WTC11 (cell line): ENCODE data around the gene RAD50. TPM values are rescaled to one million over a fixed set of nuclear protein-coding genes. Genes with fewer than 3 reads are reported as not detected.

Source experiments
- ATAC-seq: fragments of 200-7000 bp; cut with Tn5 transposase; 2 replicates; pipeline ENCODE4 v1.10.0; 2021; ENCODE audit warnings: mild to moderate bottlenecking, moderate library complexity
- CTCF ChIA-PET: fragments of 300-600 bp; sonication (Branson Sonifier 250); formaldehyde crosslinking; loops from one replicate; lab custom pipeline; 2021; ENCODE audit warnings: antibody characterized with exemption; lab: Charles Lee
- POLR2A ChIA-PET: fragments of 350-600 bp; sonication (Branson Sonifier 250); formaldehyde crosslinking; loops from one replicate; lab custom pipeline; 2021; ENCODE audit warnings: antibody characterized with exemption; lab: Charles Lee
- DNase-seq: peaks from one replicate; pipeline ENCODE4 v3.0.0; 2021; ENCODE audit warnings: low spot score
- H3K27ac Mint-ChIP-seq: 2 replicates; pipeline ENCODE4 v1.8.0; 2021; ENCODE audit warnings: mixed read lengths
- H3K27me3 Mint-ChIP-seq: 2 replicates; pipeline ENCODE4 v1.8.0; 2021; ENCODE audit warnings: low read depth, mild to moderate bottlenecking, moderate library complexity, mixed read lengths
- H3K36me3 Mint-ChIP-seq: 2 replicates; pipeline ENCODE4 v1.8.0; 2021; ENCODE audit warnings: mixed read lengths
- H3K4me1 Mint-ChIP-seq: 2 replicates; pipeline ENCODE4 v1.8.0; 2022; ENCODE audit warnings: mixed read lengths
- H3K4me3 Mint-ChIP-seq: 2 replicates; pipeline ENCODE4 v1.8.0; 2021; ENCODE audit warnings: mild to moderate bottlenecking, moderate library complexity, mixed read lengths
- H3K9me3 Mint-ChIP-seq: 2 replicates; pipeline ENCODE4 v1.8.0; 2021; ENCODE audit warnings: mixed read lengths
- CREB1 ChIP-seq: sonication (generic); formaldehyde crosslinking; IDR thresholded peaks from 2 replicates; pipeline ENCODE4 v1.8.0; 2023; ENCODE audit warnings: mild to moderate bottlenecking, missing genetic modification reagents
- ELF4 ChIP-seq: sonication (generic); formaldehyde crosslinking; IDR thresholded peaks from 2 replicates; pipeline ENCODE4 v1.8.1; 2022; ENCODE audit warnings: low read depth, mild to moderate bottlenecking, moderate library complexity, missing genetic modification reagents
- EMX1 ChIP-seq: fragments of 250-450 bp; sonication (Bioruptor Pico); IDR thresholded peaks from 2 replicates; pipeline ENCODE4 v1.8.0; 2021; ENCODE audit warnings: mild to moderate bottlenecking
- FOXK1 ChIP-seq: sonication (generic); formaldehyde crosslinking; IDR thresholded peaks from 2 replicates; pipeline ENCODE4 v1.8.0; 2022; ENCODE audit warnings: mild to moderate bottlenecking, moderate library complexity, missing genetic modification reagents
- FOXP1 ChIP-seq: sonication (generic); formaldehyde crosslinking; IDR thresholded peaks from 2 replicates; pipeline ENCODE4 v1.8.0; 2022; ENCODE audit warnings: missing genetic modification reagents, mild to moderate bottlenecking, moderate library complexity, borderline replicate concordance
- GABPB1 ChIP-seq: sonication (generic); formaldehyde crosslinking; IDR thresholded peaks from 2 replicates; pipeline ENCODE4 v1.8.1; 2023; ENCODE audit warnings: mild to moderate bottlenecking, missing genetic modification reagents
- GTF2I ChIP-seq: fragments of 250-450 bp; sonication (Bioruptor Pico); conservative IDR thresholded peaks from 2 replicates; pipeline ENCODE4 v1.4.0; 2021; ENCODE audit warnings: mild to moderate bottlenecking
- HMGA2 ChIP-seq: fragments of 250-450 bp; sonication (Bioruptor Pico); IDR thresholded peaks from 2 replicates; pipeline ENCODE4 v1.4.0; 2021; ENCODE audit warnings: mild to moderate bottlenecking, moderate library complexity
- KAT7 ChIP-seq: sonication (generic); formaldehyde crosslinking; IDR thresholded peaks from 2 replicates; pipeline ENCODE4 v1.8.1; 2023; ENCODE audit warnings: missing genetic modification reagents, mild to moderate bottlenecking, borderline replicate concordance
- NR2C2 ChIP-seq: sonication (generic); formaldehyde crosslinking; IDR thresholded peaks from 2 replicates; pipeline ENCODE4 v1.8.0; 2022; ENCODE audit warnings: mild to moderate bottlenecking, missing genetic modification reagents
- ZNF121 ChIP-seq: sonication (generic); formaldehyde crosslinking; IDR thresholded peaks from 2 replicates; pipeline ENCODE4 v1.8.0; 2023; ENCODE audit warnings: missing genetic modification reagents
- ZNF416 ChIP-seq: fragments of 250-450 bp; sonication (Bioruptor Pico); IDR thresholded peaks from 2 replicates; pipeline ENCODE4 v1.9.0; 2021; ENCODE audit warnings: mild to moderate bottlenecking, inconsistent platforms
- total RNA-seq: library from RNA; stranded (reverse); gene quantifications from 3 replicates; pipeline ENCODE4 v1.2.3, GENCODE V29; 2021
- TF ChIP-seq, protein P1 (sequence below): fragments of 250-450 bp; sonication (Bioruptor Pico); IDR thresholded peaks from 2 replicates; pipeline ENCODE4 v1.9.0; 2021; ENCODE audit warnings: mild to moderate bottlenecking
- TF ChIP-seq, protein P2 (sequence below): sonication (generic); formaldehyde crosslinking; IDR thresholded peaks from 2 replicates; pipeline ENCODE4 v1.8.0; 2023; ENCODE audit warnings: mild to moderate bottlenecking, missing genetic modification reagents
- TF ChIP-seq, protein P3 (sequence below): fragments of 250-450 bp; sonication (Bioruptor Pico); IDR thresholded peaks from 2 replicates; pipeline ENCODE4 v1.8.0; 2021; ENCODE audit warnings: mild to moderate bottlenecking
- TF ChIP-seq, protein P4 (sequence below): fragments of 200-600 bp; IDR thresholded peaks from 2 replicates; pipeline ENCODE4 v1.8.0; 2022; ENCODE audit warnings: antibody characterized with exemption

Gene RAD50
- total RNA-seq, 1 experiment from 2014 or later, result 31.1 TPM

DNA sequence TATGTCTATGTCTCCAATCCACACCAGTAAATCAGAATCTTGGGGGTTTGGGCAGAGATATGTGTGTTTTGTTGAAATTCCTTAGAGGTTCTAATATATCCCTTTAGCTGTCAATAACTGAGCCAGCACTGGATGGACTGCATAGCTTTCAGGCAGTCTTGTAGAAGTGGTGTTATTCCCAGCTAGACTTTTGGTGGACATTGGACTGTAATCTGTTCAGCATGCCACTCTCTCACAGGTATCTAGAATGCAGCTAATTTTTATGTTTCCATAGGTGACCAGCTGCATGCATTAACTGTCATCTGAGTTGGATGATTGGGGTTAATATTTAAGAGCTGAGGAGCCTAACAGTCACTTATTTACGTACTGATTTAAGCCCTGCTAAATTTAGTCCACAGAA lies 56.1 kb downstream of the RAD50 start:
- ChIA-PET CTCF (no interaction called here), POLR2A (no interaction called here)
- H3K4me1 Mint-ChIP-seq, result no peaks in the 10 kb centered on the region
- H3K27ac Mint-ChIP-seq, result no peak overlapping the region
- no peak for DNase-seq
- no peaks in the 10 kb centered on the region for H3K27me3 Mint-ChIP-seq
- ATAC-seq, result no peak
- TF ChIP-seq, protein P1, sequence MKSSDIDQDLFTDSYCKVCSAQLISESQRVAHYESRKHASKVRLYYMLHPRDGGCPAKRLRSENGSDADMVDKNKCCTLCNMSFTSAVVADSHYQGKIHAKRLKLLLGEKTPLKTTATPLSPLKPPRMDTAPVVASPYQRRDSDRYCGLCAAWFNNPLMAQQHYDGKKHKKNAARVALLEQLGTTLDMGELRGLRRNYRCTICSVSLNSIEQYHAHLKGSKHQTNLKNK (CRISPR knock-in tag), result no peak
- TF ChIP-seq EMX1 (no peak), KAT7 (CRISPR knock-in tag) (no peak), CREB1 (CRISPR knock-in tag) (no peak), GTF2I (CRISPR knock-in tag) (no peak), GABPB1 (CRISPR knock-in tag) (no peak), ZNF121 (CRISPR knock-in tag) (no peak), NR2C2 (no peak)
- TF ChIP-seq, protein P2, sequence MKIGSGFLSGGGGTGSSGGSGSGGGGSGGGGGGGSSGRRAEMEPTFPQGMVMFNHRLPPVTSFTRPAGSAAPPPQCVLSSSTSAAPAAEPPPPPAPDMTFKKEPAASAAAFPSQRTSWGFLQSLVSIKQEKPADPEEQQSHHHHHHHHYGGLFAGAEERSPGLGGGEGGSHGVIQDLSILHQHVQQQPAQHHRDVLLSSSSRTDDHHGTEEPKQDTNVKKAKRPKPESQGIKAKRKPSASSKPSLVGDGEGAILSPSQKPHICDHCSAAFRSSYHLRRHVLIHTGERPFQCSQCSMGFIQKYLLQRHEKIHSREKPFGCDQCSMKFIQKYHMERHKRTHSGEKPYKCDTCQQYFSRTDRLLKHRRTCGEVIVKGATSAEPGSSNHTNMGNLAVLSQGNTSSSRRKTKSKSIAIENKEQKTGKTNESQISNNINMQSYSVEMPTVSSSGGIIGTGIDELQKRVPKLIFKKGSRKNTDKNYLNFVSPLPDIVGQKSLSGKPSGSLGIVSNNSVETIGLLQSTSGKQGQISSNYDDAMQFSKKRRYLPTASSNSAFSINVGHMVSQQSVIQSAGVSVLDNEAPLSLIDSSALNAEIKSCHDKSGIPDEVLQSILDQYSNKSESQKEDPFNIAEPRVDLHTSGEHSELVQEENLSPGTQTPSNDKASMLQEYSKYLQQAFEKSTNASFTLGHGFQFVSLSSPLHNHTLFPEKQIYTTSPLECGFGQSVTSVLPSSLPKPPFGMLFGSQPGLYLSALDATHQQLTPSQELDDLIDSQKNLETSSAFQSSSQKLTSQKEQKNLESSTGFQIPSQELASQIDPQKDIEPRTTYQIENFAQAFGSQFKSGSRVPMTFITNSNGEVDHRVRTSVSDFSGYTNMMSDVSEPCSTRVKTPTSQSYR (CRISPR knock-in tag), result no peak
- TF ChIP-seq, protein P3, sequence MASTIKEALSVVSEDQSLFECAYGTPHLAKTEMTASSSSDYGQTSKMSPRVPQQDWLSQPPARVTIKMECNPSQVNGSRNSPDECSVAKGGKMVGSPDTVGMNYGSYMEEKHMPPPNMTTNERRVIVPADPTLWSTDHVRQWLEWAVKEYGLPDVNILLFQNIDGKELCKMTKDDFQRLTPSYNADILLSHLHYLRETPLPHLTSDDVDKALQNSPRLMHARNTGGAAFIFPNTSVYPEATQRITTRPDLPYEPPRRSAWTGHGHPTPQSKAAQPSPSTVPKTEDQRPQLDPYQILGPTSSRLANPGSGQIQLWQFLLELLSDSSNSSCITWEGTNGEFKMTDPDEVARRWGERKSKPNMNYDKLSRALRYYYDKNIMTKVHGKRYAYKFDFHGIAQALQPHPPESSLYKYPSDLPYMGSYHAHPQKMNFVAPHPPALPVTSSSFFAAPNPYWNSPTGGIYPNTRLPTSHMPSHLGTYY, result no peak
- no peak overlapping the region for H3K4me3 Mint-ChIP-seq
- peaks cover 38% of the 10 kb centered on the region for H3K36me3 Mint-ChIP-seq
- H3K9me3 Mint-ChIP-seq, result peaks cover 10% of the 10 kb centered on the region

DNA sequence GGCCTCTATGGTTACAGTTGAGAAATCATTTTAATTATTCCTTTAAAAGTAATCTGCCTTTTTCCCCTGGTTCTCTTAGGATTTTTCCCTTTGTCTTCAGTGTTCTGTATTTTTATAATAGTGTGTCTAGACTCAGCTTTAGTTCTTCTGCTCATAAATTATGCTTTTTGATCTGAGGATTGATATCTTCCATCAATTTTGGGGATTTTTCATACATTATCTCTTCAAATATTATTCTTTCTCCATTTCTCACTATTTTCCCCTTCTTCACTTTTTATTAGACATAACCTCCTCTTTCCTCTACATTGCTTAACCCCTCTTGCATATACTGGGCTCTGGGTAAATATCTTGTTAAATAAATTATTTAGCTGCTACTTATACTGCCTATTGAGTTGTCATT lies 64.9 kb downstream of the RAD50 start:
- Mint-ChIP-seq H3K9me3 (no peaks in the 10 kb centered on the region), H3K4me3 (no peak overlapping the region), H3K27me3 (no peaks in the 10 kb centered on the region), H3K27ac (no peak overlapping the region), H3K36me3 (peaks cover 11% of the 10 kb centered on the region), H3K4me1 (no peaks in the 10 kb centered on the region)
- DNase-seq (no peak), ATAC-seq (no peak)
- ChIA-PET CTCF (no interaction called here), POLR2A (no interaction called here)
- TF ChIP-seq, protein P1 (CRISPR knock-in tag), result no peak
- TF ChIP-seq GTF2I (CRISPR knock-in tag) (no peak), ZNF416 (CRISPR knock-in tag) (no peak)
- TF ChIP-seq, protein P4, sequence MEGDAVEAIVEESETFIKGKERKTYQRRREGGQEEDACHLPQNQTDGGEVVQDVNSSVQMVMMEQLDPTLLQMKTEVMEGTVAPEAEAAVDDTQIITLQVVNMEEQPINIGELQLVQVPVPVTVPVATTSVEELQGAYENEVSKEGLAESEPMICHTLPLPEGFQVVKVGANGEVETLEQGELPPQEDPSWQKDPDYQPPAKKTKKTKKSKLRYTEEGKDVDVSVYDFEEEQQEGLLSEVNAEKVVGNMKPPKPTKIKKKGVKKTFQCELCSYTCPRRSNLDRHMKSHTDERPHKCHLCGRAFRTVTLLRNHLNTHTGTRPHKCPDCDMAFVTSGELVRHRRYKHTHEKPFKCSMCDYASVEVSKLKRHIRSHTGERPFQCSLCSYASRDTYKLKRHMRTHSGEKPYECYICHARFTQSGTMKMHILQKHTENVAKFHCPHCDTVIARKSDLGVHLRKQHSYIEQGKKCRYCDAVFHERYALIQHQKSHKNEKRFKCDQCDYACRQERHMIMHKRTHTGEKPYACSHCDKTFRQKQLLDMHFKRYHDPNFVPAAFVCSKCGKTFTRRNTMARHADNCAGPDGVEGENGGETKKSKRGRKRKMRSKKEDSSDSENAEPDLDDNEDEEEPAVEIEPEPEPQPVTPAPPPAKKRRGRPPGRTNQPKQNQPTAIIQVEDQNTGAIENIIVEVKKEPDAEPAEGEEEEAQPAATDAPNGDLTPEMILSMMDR, result no peak

DNA sequence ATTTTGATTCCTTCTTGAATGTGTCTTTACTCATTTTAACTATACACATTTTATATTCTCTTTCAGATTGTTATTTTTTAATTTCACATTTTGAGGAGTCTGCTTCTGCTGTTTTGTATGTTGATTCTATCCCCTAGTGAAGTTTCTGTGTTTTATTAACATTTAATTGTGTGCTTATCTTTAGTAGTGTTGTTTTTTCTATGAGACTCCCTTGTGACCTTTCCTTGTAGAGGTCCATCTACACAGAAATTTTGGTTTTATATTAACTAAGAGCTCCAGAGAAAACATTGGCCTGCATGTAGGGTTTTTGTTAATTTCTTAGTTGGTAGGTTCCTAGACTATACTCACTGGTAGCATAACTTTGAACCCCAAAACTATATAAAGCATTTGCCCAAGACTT lies 65.8 kb downstream of the RAD50 start:
- ATAC-seq, result no peak
- Mint-ChIP-seq H3K9me3 (no peaks in the 10 kb centered on the region), H3K4me1 (no peaks in the 10 kb centered on the region), H3K4me3 (no peak overlapping the region), H3K27me3 (no peaks in the 10 kb centered on the region), H3K27ac (no peak overlapping the region), H3K36me3 (peaks cover 10% of the 10 kb centered on the region)
- no peak for TF ChIP-seq FOXK1 (CRISPR knock-in tag)
- TF ChIP-seq ELF4, result no peak
- no peak for TF ChIP-seq HMGA2 (CRISPR knock-in tag)
- no peak for TF ChIP-seq FOXP1 (CRISPR knock-in tag)
- ChIA-PET CTCF (no interaction called here), POLR2A (no interaction called here)
- no peak for DNase-seq
